Measurements from ENCODE around the gene SCAPER.

The SCAPER gene

GRCh38 chr15:76353903-76354302 is 551.2 kb downstream of the SCAPER start:
- DNase-seq (ENCODE audit: low spot score) = no peak

GRCh38 chr15:76353023-76353577 is 552.0 kb downstream of the SCAPER start:
- no peak for DNase-seq (ENCODE audit: low spot score)

- no peak for DNase-seq (ENCODE audit: low spot score)
These were observed 555.7 kb downstream of the SCAPER start for GRCh38 chr15:76349301-76350070.

GRCh38 chr15:76347482-76348055 is 557.6 kb downstream of the SCAPER start:
- DNase-seq (ENCODE audit: low spot score) = no peak

- DNase-seq (ENCODE audit: low spot score) = no peak
These were observed 558.3 kb downstream of the SCAPER start for GRCh38 chr15:76346669-76347481.

- DNase-seq (ENCODE audit: low spot score) = no peak
These were observed 559.1 kb downstream of the SCAPER start for GRCh38 chr15:76345880-76346668.

- no peak for DNase-seq (ENCODE audit: low spot score)
These were observed 559.6 kb downstream of the SCAPER start for GRCh38 chr15:76345583-76345879.

- no peak for DNase-seq (ENCODE audit: low spot score)
These were observed 560.1 kb downstream of the SCAPER start for GRCh38 chr15:76344893-76345582.

- DNase-seq (ENCODE audit: low spot score) = no peak
These were observed 561.7 kb downstream of the SCAPER start for GRCh38 chr15:76343313-76343996.

- no peak for DNase-seq (ENCODE audit: low spot score)
These were observed 562.5 kb downstream of the SCAPER start for GRCh38 chr15:76342382-76343201.

GRCh38 chr15:76342058-76342381 is 563.1 kb downstream of the SCAPER start:
- no peak for DNase-seq (ENCODE audit: low spot score)

GRCh38 chr15:76341366-76342057 is 563.6 kb downstream of the SCAPER start:
- no peak for DNase-seq (ENCODE audit: low spot score)

- peak; percentile 30 for DNase-seq (ENCODE audit: low spot score)
These were observed 564.3 kb downstream of the SCAPER start for GRCh38 chr15:76340803-76341365.

- DNase-seq (ENCODE audit: low spot score) = no peak
These were observed 564.8 kb downstream of the SCAPER start for GRCh38 chr15:76340198-76340802.

GRCh38 chr15:76339305-76340197 is 565.6 kb downstream of the SCAPER start:
- no peak for DNase-seq (ENCODE audit: low spot score)

GRCh38 chr15:76338486-76339304 is 566.4 kb downstream of the SCAPER start:
- DNase-seq (ENCODE audit: low spot score) = no peak

Data from CD4-positive, alpha-beta T cell treated with Interleukin-15 for 4 hours (primary cell).